ENCODE results near the gene TRIM22.

The TRIM22 gene

GRCh38 chr11:5694642-5695041 is 5.1 kb downstream of the TRIM22 start:
- TF ChIP-seq CTCF (IDR thresholded peaks at IDR 0.05), result no peak
- Mint-ChIP-seq H3K9me3 (no peaks in the 10 kb centered on the region), H3K27ac (no peak overlapping the region), H3K4me3 (no peak overlapping the region), H3K36me3 (ENCODE audit: low read depth) (no peaks in the 10 kb centered on the region), H3K4me1 (peaks cover 6% of the 10 kb centered on the region), H3K27me3 (ENCODE audit: low read depth, poor library complexity) (no peaks in the 10 kb centered on the region)
- no peak for DNase-seq

- Mint-ChIP-seq H3K36me3 (ENCODE audit: low read depth) (no peaks in the 10 kb centered on the region), H3K9me3 (no peaks in the 10 kb centered on the region), H3K27me3 (ENCODE audit: low read depth, poor library complexity) (no peaks in the 10 kb centered on the region), H3K4me3 (no peak overlapping the region), H3K27ac (no peak overlapping the region), H3K4me1 (no peaks in the 10 kb centered on the region)
- DNase-seq, result no peak
- no peak for TF ChIP-seq CTCF (IDR thresholded peaks at IDR 0.05)
These were observed 6.0 kb downstream of the TRIM22 start for GRCh38 chr11:5695580-5695979.

- Mint-ChIP-seq H3K4me1 (no peaks in the 10 kb centered on the region), H3K36me3 (ENCODE audit: low read depth) (no peaks in the 10 kb centered on the region), H3K4me3 (no peak overlapping the region), H3K27ac (no peak overlapping the region), H3K27me3 (ENCODE audit: low read depth, poor library complexity) (no peaks in the 10 kb centered on the region), H3K9me3 (no peaks in the 10 kb centered on the region)
- no peak for TF ChIP-seq CTCF (IDR thresholded peaks at IDR 0.05)
- DNase-seq, result no peak
These were observed 6.6 kb downstream of the TRIM22 start for GRCh38 chr11:5696210-5696609.

- Mint-ChIP-seq H3K4me3 (no peak overlapping the region), H3K9me3 (no peaks in the 10 kb centered on the region), H3K27ac (no peak overlapping the region), H3K36me3 (ENCODE audit: low read depth) (no peaks in the 10 kb centered on the region), H3K27me3 (ENCODE audit: low read depth, poor library complexity) (no peaks in the 10 kb centered on the region), H3K4me1 (no peaks in the 10 kb centered on the region)
- TF ChIP-seq CTCF (IDR thresholded peaks at IDR 0.05), result no peak
- DNase-seq, result no peak
These were observed 8.7 kb downstream of the TRIM22 start for GRCh38 chr11:5698281-5698680.

GRCh38 chr11:5700421-5701054 is 10.9 kb downstream of the TRIM22 start:
- no peak overlapping the region for H3K27ac Mint-ChIP-seq
- DNase-seq, result no peak
- no peak overlapping the region for H3K4me3 Mint-ChIP-seq
- no peak for TF ChIP-seq CTCF (IDR thresholded peaks at IDR 0.05)
- no peaks in the 10 kb centered on the region for H3K27me3 Mint-ChIP-seq (ENCODE audit: low read depth, poor library complexity)
- no peaks in the 10 kb centered on the region for H3K4me1 Mint-ChIP-seq
- H3K36me3 Mint-ChIP-seq (ENCODE audit: low read depth), result no peaks in the 10 kb centered on the region
- H3K9me3 Mint-ChIP-seq, result no peaks in the 10 kb centered on the region

GRCh38 chr11:5701055-5701577 is 11.5 kb downstream of the TRIM22 start:
- Mint-ChIP-seq H3K27ac (no peak overlapping the region), H3K9me3 (no peaks in the 10 kb centered on the region), H3K27me3 (ENCODE audit: low read depth, poor library complexity) (no peaks in the 10 kb centered on the region), H3K4me1 (no peaks in the 10 kb centered on the region), H3K36me3 (ENCODE audit: low read depth) (no peaks in the 10 kb centered on the region), H3K4me3 (no peak overlapping the region)
- TF ChIP-seq CTCF (IDR thresholded peaks at IDR 0.05), result no peak
- no peak for DNase-seq
